Ishikawa (cell line): Measurements from ENCODE around the gene SSU72.

ENCODE experiments used
- CEBPB ChIP-seq: IDR thresholded peaks from 2 replicates; pipeline ENCODE4 v1.6.1; 2012
- CREB1 ChIP-seq: IDR thresholded peaks from 2 replicates; pipeline ENCODE4 v1.6.1; 2012; ENCODE audit warnings: low read depth
- EGR1 ChIP-seq: IDR thresholded peaks from 2 replicates; pipeline ENCODE4 v1.6.1; 2012
- EP300 ChIP-seq: IDR thresholded peaks from 2 replicates; pipeline ENCODE4 v1.6.1; 2012; ENCODE audit warnings: borderline replicate concordance
- FOXM1 ChIP-seq: IDR thresholded peaks from 2 replicates; pipeline ENCODE4 v1.6.1; 2012; ENCODE audit warnings: low read depth, borderline replicate concordance
- MAX ChIP-seq: IDR thresholded peaks from 2 replicates; pipeline ENCODE4 v1.6.1; 2012
- NFIC ChIP-seq: IDR thresholded peaks from 2 replicates; pipeline ENCODE4 v1.6.1; 2012
- RAD21 ChIP-seq: IDR thresholded peaks from 2 replicates; pipeline ENCODE4 v1.6.1; 2012; ENCODE audit warnings: low read depth
- TAF1 ChIP-seq: IDR thresholded peaks from 2 replicates; pipeline ENCODE4 v1.6.1; 2012; ENCODE audit warnings: low read depth, mild to moderate bottlenecking
- TCF12 ChIP-seq: IDR thresholded peaks from 2 replicates; pipeline ENCODE4 v1.6.1; 2012; ENCODE audit warnings: low read depth
- TEAD4 ChIP-seq: IDR thresholded peaks from 2 replicates; pipeline ENCODE4 v1.6.1; 2012
- USF1 ChIP-seq: IDR thresholded peaks from 2 replicates; pipeline ENCODE4 v1.6.1; 2012
- YY1 ChIP-seq: IDR thresholded peaks from 2 replicates; pipeline ENCODE4 v1.6.1; 2012; ENCODE audit warnings: low read depth
- ZBTB7A ChIP-seq: IDR thresholded peaks from 2 replicates; pipeline ENCODE4 v1.6.1; 2012; ENCODE audit warnings: low read depth
- TF ChIP-seq, protein P1 (sequence below): IDR thresholded peaks from 2 replicates; pipeline ENCODE4 v1.6.1; 2012; ENCODE audit warnings: low read depth, mild to moderate bottlenecking

Gene SSU72

GRCh38 chr1:1556505-1556904, 18.2 kb downstream of the SSU72 start:
- TF ChIP-seq YY1 = no peak
- TF ChIP-seq USF1 = no peak
- no peak for TF ChIP-seq MAX
- no peak for TF ChIP-seq CREB1
- TF ChIP-seq ZBTB7A = no peak

DNA sequence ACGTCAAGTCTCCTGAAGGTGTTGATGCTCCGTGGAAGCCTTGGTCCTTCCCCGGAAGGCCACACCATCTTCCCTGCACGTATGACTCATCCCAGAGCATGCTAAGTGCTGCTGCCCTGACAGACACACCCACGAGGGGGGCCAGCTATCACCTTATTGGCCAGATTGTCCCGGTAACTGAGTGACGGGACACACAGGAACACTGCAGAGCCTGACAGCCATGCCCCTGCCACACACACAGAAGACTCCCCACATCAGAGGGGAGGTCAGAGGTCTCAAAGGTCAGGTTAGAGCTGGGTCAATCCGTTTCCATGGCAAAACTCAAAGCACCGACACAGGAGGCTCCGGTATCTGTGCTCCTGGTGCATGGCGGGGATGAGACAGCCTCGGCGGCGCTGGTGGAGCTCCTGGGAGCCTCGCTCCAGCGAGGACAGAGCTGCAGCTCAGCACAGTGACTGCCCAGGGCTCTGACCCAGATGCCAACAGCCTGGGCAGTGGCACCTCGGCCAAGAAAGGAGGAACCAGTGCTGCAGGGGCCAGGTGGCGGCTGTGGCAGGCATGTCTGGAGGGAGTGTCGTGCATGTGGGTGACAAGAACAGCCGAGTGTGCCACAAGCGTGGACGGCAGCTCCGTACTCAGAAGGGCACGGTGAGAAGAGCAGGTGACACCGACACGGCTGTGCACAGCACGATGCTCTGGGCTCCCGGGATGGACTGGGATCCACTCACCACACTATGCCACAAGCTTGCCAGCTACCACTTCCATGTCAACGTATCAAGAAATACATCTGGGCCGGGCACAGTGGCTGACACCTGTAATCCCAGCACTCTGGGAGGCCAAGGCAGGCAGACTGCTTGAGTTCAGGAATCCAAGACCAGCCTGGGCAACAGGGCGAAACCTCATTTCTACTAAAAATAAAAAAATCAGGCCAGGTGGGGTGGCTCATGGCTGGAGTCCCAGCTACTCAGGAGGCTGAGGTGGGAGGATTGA, 19.4 kb downstream of the SSU72 start:
- TF ChIP-seq YY1 = no peak
- no peak for TF ChIP-seq TCF12
- TF ChIP-seq CREB1 = no peak
- no peak for TF ChIP-seq CEBPB
- TF ChIP-seq ZBTB7A = no peak
- no peak for TF ChIP-seq EP300
- TF ChIP-seq MAX = no peak
- no peak for TF ChIP-seq NFIC
- TF ChIP-seq, protein P1, sequence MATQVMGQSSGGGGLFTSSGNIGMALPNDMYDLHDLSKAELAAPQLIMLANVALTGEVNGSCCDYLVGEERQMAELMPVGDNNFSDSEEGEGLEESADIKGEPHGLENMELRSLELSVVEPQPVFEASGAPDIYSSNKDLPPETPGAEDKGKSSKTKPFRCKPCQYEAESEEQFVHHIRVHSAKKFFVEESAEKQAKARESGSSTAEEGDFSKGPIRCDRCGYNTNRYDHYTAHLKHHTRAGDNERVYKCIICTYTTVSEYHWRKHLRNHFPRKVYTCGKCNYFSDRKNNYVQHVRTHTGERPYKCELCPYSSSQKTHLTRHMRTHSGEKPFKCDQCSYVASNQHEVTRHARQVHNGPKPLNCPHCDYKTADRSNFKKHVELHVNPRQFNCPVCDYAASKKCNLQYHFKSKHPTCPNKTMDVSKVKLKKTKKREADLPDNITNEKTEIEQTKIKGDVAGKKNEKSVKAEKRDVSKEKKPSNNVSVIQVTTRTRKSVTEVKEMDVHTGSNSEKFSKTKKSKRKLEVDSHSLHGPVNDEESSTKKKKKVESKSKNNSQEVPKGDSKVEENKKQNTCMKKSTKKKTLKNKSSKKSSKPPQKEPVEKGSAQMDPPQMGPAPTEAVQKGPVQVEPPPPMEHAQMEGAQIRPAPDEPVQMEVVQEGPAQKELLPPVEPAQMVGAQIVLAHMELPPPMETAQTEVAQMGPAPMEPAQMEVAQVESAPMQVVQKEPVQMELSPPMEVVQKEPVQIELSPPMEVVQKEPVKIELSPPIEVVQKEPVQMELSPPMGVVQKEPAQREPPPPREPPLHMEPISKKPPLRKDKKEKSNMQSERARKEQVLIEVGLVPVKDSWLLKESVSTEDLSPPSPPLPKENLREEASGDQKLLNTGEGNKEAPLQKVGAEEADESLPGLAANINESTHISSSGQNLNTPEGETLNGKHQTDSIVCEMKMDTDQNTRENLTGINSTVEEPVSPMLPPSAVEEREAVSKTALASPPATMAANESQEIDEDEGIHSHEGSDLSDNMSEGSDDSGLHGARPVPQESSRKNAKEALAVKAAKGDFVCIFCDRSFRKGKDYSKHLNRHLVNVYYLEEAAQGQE = no peak
- TF ChIP-seq USF1 = no peak
- no peak for TF ChIP-seq TEAD4
- no peak for TF ChIP-seq EGR1
- TF ChIP-seq TAF1 = no peak
- no peak for TF ChIP-seq RAD21
- no peak for TF ChIP-seq FOXM1

DNA sequence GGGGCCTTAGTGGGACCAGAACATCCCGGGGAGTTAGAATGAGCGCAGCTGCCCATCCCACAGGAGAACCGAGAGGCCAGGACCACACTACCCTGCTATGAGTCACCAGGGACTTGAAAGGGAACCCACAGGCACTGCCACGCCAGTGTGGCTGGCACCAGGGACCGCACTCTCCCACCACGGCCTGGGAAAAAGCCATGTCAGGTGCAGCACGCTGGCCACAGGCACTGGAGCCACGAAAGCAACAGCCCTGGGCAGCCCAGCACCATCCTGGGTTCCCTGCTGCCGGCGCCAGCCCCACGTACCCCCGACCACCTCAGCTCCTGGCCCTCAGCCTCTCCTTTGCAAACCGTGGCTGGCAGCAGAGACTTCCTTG, 20.1 kb downstream of the SSU72 start:
- TF ChIP-seq CEBPB (no peak), USF1 (no peak), ZBTB7A (no peak), YY1 (no peak), EP300 (no peak)

DNA sequence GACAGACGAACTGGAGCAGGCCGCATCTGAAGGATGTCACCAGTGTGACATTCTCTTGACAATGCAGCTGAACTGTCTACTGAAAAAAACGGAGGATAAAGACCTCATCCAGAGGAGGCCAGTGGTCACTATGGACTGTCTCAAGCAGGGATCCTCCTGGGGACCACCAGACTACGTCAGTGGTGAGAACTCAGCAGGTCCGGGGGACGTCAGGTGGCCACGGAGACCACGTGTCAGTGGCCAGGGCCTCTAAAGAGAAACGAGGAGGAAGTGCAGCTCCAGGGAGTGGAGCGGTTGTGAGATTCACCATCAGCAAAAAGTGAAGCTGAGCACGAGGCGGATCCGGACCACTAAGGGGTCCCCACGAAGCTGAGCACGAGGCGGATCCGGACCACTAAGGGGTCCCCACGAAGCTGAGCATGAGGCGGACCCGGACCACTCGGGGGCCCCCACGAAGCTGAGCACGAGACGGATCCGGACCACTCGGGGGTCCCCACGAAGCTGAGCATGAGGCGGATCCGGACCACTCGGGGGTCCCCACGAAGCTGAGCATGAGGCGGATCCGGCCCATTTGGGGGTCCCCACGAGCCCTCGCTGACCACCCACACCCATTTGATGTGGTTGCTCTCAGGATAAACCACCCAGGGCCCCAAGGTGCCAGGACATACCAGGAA, 20.7 kb downstream of the SSU72 start:
- no peak for TF ChIP-seq FOXM1
- no peak for TF ChIP-seq TCF12
- TF ChIP-seq RAD21 = no peak
- TF ChIP-seq CREB1 = no peak
- no peak for TF ChIP-seq ZBTB7A
- no peak for TF ChIP-seq TEAD4
- no peak for TF ChIP-seq EGR1
- no peak for TF ChIP-seq MAX
- TF ChIP-seq USF1 = no peak
- TF ChIP-seq EP300 = no peak
- TF ChIP-seq YY1 = no peak
- no peak for TF ChIP-seq NFIC
- no peak for TF ChIP-seq TAF1
- TF ChIP-seq, protein P1 = no peak
- TF ChIP-seq CEBPB = no peak
